AG09309 (cell line): ENCODE measurements around the gene PRKG1.

Experiments
- DNase-seq: peaks from one replicate; pipeline ENCODE4 v3.0.0-alpha.2; 2010; ENCODE audit warnings: low read depth
- H3K4me3 ChIP-seq: 2 replicates; pipeline ENCODE4 v1.5.1; 2011; ENCODE audit warnings: mild to moderate bottlenecking, low read depth, low read length, moderate library complexity; ENCODE audit not compliant: control insufficient read depth
- CTCF ChIP-seq: IDR thresholded peaks from 2 replicates; pipeline ENCODE4 v1.5.1; 2011; ENCODE audit warnings: mild to moderate bottlenecking, low read depth, low read length, inconsistent platforms; ENCODE audit not compliant: insufficient read depth, control insufficient read depth; ENCODE audit errors: missing control alignments

The PRKG1 gene

GRCh38 chr10:51527522-51528219 is 453.4 kb downstream of the PRKG1 start:
- no peak for TF ChIP-seq CTCF
- DNase-seq = no peak
- no peak overlapping the region for H3K4me3 ChIP-seq

GRCh38 chr10:51528527-51528926 is 454.2 kb downstream of the PRKG1 start:
- DNase-seq = no peak
- TF ChIP-seq CTCF = no peak
- H3K4me3 ChIP-seq = no peak overlapping the region

GRCh38 chr10:51530541-51530940 is 456.3 kb downstream of the PRKG1 start:
- no peak overlapping the region for H3K4me3 ChIP-seq
- DNase-seq = no peak
- TF ChIP-seq CTCF = no peak

- no peak for TF ChIP-seq CTCF
- DNase-seq = no peak
- H3K4me3 ChIP-seq = no peak overlapping the region
Measured at GRCh38 chr10:51532044-51532443, 457.8 kb downstream of the PRKG1 start.

- no peak overlapping the region for H3K4me3 ChIP-seq
- TF ChIP-seq CTCF = no peak
- no peak for DNase-seq
Measured at GRCh38 chr10:51542853-51543252, 468.6 kb downstream of the PRKG1 start.

GRCh38 chr10:51544933-51545332 is 470.6 kb downstream of the PRKG1 start:
- no peak for DNase-seq
- TF ChIP-seq CTCF = no peak
- H3K4me3 ChIP-seq = no peak overlapping the region

- no peak overlapping the region for H3K4me3 ChIP-seq
- no peak for TF ChIP-seq CTCF
- DNase-seq = no peak
Measured at GRCh38 chr10:51547941-51548340, 473.7 kb downstream of the PRKG1 start.
